ENCODE results near the gene PCDHGA5.
A peak's percentile ranks its signal among the peaks of the same experiment; 100 is the strongest.

Gene PCDHGA5

DNA sequence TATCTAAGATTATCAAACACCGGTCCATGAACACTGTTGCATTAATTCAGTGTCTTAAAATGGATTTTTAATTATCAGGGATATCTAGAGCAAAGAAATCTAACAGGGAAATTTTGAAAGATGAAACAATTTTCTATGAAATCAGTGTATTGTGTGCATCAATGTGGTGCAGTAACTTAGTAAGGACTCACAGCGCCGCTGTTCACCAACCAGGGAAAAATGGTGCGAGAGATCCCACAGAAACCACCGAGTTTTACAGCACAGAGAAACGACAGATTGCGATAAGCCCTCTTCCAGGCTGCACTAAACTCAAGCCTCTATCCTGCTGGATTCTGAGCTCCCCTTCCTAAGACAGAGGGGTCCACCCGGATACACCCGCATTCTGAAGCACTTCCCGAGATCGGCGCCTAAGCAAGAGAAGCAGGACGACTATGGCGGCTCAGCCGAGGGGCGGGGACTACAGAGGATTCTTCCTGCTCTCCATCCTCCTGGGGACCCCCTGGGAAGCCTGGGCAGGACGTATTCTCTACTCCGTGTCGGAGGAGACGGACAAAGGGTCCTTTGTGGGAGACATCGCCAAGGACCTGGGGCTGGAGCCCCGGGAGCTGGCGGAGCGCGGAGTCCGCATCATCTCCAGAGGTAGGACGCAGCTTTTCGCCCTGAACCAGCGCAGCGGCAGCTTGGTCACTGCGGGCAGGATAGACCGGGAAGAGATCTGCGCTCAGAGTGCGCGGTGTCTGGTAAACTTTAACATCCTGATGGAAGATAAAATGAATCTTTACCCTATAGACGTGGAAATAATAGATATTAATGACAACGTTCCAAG is 18.7 kb downstream of the PCDHGA5 start, which contains the start of gene PCDHGA7:
TSS of gene PCDHGA7 (plus strand) at position 274 of the 826 bp plus-strand sequence. CDS start at position 432, 158 bp downstream.
- TF ChIP-seq, protein P1, sequence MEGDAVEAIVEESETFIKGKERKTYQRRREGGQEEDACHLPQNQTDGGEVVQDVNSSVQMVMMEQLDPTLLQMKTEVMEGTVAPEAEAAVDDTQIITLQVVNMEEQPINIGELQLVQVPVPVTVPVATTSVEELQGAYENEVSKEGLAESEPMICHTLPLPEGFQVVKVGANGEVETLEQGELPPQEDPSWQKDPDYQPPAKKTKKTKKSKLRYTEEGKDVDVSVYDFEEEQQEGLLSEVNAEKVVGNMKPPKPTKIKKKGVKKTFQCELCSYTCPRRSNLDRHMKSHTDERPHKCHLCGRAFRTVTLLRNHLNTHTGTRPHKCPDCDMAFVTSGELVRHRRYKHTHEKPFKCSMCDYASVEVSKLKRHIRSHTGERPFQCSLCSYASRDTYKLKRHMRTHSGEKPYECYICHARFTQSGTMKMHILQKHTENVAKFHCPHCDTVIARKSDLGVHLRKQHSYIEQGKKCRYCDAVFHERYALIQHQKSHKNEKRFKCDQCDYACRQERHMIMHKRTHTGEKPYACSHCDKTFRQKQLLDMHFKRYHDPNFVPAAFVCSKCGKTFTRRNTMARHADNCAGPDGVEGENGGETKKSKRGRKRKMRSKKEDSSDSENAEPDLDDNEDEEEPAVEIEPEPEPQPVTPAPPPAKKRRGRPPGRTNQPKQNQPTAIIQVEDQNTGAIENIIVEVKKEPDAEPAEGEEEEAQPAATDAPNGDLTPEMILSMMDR (IDR thresholded peaks at IDR 0.05; ENCODE audit: insufficient read depth, low read depth, low read length, missing control alignments): peak; percentile 45

DNA sequence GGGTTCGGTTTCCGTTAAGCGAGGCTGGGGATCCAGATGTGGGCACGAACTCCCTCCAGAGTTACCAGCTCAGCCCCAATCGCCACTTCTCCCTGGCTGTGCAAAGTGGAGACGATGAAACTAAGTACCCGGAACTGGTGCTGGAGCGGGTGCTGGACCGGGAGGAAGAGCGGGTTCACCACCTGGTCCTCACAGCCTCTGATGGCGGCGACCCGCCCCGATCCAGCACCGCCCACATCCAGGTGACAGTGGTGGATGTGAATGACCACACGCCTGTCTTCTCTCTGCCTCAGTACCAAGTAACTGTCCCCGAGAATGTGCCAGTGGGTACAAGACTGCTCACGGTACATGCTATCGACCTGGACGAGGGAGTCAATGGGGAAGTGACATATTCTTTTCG is 19.4 kb downstream of the PCDHGA5 start:
- DNase-seq (ENCODE audit: low read depth): no peak
- TF ChIP-seq, protein P1 (IDR thresholded peaks at IDR 0.05; ENCODE audit: insufficient read depth, low read depth, low read length, missing control alignments): no peak
- H3K4me3 ChIP-seq (ENCODE audit: low read length): no peak overlapping the region

More for the DNA sequence above, 18.7 kb downstream of the PCDHGA5 start, which contains the start of gene PCDHGA7:
- DNase-seq (ENCODE audit: low read depth): peak; percentile 21
- H3K4me3 ChIP-seq (ENCODE audit: low read length): peak within 1 kb of the TSS; percentile 42

DNA sequence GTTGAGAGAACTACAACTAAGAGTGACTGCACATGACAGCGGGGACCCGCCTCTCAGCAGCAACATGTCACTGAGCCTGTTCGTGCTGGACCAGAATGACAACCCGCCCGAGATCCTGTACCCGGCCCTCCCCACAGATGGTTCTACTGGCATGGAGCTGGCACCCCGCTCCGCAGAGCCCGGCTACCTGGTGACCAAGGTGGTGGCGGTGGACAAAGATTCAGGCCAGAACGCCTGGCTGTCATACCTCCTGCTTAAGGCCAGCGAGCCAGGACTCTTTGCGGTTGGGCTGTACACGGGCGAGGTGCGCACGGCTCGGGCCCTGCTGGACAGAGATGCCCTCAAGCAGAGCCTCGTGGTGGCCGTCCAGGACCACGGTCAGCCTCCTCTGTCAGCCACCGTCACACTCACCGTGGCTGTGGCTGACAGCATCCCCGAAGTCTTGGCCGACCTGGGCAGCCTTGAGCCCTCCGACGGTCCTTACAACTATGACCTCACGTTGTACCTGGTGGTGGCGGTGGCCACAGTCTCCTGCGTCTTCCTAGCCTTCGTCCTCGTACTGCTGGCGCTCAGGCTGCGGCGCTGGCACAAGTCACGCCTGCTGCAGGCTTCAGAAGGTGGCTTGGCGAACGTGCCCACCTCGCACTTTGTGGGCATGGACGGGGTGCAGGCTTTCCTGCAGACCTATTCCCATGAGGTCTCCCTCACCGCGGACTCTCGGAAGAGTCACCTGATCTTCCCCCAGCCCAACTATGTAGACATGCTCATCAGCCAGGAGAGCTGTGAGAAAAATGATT is 20.7 kb downstream of the PCDHGA5 start:
- TF ChIP-seq, protein P1 (IDR thresholded peaks at IDR 0.05; ENCODE audit: insufficient read depth, low read depth, low read length, missing control alignments): no peak
- no peak overlapping the region for H3K4me3 ChIP-seq (ENCODE audit: low read length)
- DNase-seq (ENCODE audit: low read depth): no peak

DNA sequence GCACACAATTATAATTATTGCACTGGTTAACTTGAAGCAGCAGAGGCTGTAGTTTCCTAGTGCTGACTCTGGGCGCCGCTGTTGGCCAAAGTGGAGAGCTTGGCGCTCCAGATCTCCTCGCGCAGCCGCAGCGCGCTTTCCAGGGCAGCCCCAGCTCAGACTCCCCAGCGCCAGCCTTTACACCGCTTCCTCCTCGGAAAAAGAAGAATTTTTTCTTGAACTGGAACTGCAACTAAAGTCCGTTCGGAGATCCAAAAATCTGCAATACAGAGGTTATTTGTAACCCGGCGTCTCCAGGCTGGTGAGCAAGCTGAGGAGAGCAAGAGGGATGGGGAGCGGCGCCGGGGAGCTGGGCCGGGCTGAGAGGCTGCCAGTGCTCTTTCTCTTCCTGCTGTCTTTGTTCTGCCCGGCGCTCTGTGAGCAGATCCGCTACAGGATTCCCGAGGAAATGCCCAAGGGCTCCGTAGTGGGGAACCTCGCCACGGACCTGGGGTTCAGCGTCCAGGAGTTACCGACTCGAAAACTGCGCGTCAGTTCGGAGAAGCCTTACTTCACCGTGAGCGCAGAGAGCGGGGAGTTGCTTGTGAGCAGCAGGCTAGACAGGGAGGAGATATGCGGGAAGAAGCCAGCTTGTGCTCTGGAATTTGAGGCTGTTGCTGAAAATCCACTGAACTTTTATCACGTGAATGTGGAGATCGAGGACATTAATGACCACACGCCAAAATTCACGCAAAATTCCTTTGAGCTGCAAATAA is 23.8 kb downstream of the PCDHGA5 start, which contains the start of gene PCDHGB4:
TSS of gene PCDHGB4 (plus strand) at position 142 of the 755 bp plus-strand sequence. CDS start at position 329, 187 bp downstream.
- peak; percentile 48 for DNase-seq (ENCODE audit: low read depth)
- TF ChIP-seq, protein P1 (IDR thresholded peaks at IDR 0.05; ENCODE audit: insufficient read depth, low read depth, low read length, missing control alignments): peak; percentile 59
- peak within 1 kb of the TSS; percentile 35 for H3K4me3 ChIP-seq (ENCODE audit: low read length)

DNA sequence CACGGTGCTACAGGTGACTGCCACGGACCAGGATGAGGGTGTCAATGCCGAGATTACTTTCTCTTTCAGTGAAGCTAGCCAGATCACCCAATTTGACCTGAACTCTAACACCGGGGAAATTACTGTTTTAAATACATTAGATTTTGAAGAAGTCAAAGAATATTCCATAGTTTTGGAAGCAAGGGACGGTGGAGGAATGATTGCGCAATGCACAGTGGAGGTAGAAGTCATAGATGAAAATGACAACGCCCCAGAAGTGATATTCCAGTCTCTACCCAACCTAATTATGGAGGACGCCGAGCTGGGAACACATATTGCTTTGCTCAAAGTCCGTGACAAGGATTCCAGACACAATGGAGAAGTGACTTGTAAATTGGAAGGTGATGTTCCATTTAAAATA is 24.7 kb downstream of the PCDHGA5 start:
- no peak overlapping the region for H3K4me3 ChIP-seq (ENCODE audit: low read length)
- no peak for DNase-seq (ENCODE audit: low read depth)
- TF ChIP-seq, protein P1 (IDR thresholded peaks at IDR 0.05; ENCODE audit: insufficient read depth, low read depth, low read length, missing control alignments): no peak

Measured in epithelial cell of esophagus (primary cell).